ENCODE data around the gene FSIP1. TPM values are rescaled to one million over a fixed set of nuclear protein-coding genes. Genes with fewer than 3 reads are reported as not detected.
A peak's percentile ranks its signal among the peaks of the same experiment; 100 is the strongest.

Gene FSIP1
- polyA plus RNA-seq, 1 experiment, result 0.22 TPM

DNA sequence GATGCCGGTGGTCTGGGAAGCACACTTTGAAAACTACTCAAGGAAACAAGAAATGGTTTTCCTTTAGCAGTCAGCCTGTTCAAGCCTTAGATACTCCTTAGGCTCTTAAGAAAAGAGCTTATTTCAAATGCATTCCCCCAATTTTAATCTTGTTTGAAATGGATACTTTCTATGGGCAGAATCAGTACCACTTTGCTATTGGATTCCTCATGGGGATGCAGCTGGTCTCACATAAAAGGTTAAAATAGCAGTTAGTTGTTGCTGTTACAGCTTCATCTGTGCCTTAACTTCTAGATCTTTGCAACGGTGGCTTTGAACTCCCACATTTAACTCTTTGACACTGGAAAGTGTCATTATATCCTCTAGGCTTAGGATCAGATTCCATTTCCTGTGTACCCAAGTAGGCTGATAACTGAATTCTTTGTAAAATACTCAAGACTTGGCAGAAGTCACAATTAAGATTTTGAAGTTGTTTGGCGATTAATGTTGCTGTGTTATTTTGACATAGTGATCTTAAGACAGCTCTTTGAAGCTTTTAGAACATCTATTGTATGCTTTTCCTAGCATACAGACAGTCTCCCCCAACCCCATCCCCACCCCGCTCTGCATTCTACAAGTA is 199.6 kb downstream of the FSIP1 start:
- H3K4me3 ChIP-seq (ENCODE audit: low read depth, low read length), result peak overlapping the region; percentile 54
- H3K27me3 ChIP-seq (ENCODE audit: control insufficient read depth, insufficient read depth, low read length), result no peaks in the 10 kb centered on the region
- peaks cover 49% of the 10 kb centered on the region for H3K36me3 ChIP-seq (ENCODE audit: control insufficient read depth, insufficient read depth, low read length)
- POLR2A ChIA-PET, result interaction anchor here (0.6 to 4.4 kb wide), 8 partner anchors 72 to 403 kb away, joined by 3 to 88 read pairs (median 3); no protein-coding TSS in a partner anchor
- CTCF ChIA-PET, result no interaction called here
- peak; percentile 9 for DNase-seq (ENCODE audit: low read depth)
- TF ChIP-seq, protein P1, sequence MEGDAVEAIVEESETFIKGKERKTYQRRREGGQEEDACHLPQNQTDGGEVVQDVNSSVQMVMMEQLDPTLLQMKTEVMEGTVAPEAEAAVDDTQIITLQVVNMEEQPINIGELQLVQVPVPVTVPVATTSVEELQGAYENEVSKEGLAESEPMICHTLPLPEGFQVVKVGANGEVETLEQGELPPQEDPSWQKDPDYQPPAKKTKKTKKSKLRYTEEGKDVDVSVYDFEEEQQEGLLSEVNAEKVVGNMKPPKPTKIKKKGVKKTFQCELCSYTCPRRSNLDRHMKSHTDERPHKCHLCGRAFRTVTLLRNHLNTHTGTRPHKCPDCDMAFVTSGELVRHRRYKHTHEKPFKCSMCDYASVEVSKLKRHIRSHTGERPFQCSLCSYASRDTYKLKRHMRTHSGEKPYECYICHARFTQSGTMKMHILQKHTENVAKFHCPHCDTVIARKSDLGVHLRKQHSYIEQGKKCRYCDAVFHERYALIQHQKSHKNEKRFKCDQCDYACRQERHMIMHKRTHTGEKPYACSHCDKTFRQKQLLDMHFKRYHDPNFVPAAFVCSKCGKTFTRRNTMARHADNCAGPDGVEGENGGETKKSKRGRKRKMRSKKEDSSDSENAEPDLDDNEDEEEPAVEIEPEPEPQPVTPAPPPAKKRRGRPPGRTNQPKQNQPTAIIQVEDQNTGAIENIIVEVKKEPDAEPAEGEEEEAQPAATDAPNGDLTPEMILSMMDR (IDR thresholded peaks at IDR 0.05; ENCODE audit: insufficient read depth, low read depth, low read length), result no peak

- H3K4me3 ChIP-seq (ENCODE audit: low read depth, low read length), result peak overlapping the region; percentile 54
- TF ChIP-seq, protein P1 (IDR thresholded peaks at IDR 0.05; ENCODE audit: insufficient read depth, low read depth, low read length), result no peak
- H3K27me3 ChIP-seq (ENCODE audit: control insufficient read depth, insufficient read depth, low read length), result no peaks in the 10 kb centered on the region
- ChIA-PET CTCF (interaction anchor here (1.1 kb wide), 1 partner anchor 410 kb away, joined by 4 read pairs; no protein-coding TSS in a partner anchor), POLR2A (interaction anchor here (0.5 to 4.4 kb wide), 8 partner anchors 86 to 392 kb away, joined by 3 to 88 read pairs (median 3); no protein-coding TSS in a partner anchor)
- H3K36me3 ChIP-seq (ENCODE audit: control insufficient read depth, insufficient read depth, low read length), result peaks cover 44% of the 10 kb centered on the region
- DNase-seq (ENCODE audit: low read depth), result peak; percentile 11
These were observed 200.2 kb downstream of the FSIP1 start for GRCh38 chr15:39582286-39582976.

DNA sequence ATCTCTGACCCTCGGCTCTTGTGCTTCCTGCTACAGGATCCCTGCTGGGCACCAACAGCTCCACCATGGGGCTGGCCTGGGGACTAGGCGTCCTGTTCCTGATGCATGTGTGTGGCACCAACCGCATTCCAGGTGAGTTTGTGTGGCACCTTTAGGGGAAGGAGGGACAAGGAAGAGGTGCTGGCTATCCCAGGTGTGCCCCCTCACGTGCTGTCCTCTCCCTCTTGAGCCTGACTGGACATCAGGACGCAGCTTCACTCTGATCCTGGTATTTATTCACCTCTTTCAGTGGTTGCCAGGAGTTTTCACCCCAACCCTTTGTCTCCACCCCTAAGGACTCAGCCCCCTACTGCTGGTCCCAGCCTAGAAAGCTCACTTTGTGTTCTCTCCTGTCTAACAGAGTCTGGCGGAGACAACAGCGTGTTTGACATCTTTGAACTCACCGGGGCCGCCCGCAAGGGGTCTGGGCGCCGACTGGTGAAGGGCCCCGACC is 200.8 kb downstream of the FSIP1 start:
- POLR2A ChIA-PET, result interaction anchor here (0.5 to 4.4 kb wide), 11 partner anchors 86 to 388 kb away, joined by 3 to 88 read pairs (median 9); no protein-coding TSS in a partner anchor
- Histone ChIP-seq H3K36me3 (ENCODE audit: control insufficient read depth, insufficient read depth, low read length) (peaks cover 41% of the 10 kb centered on the region), H3K4me3 (ENCODE audit: low read depth, low read length) (peak overlapping the region; percentile 54), H3K27me3 (ENCODE audit: control insufficient read depth, insufficient read depth, low read length) (no peaks in the 10 kb centered on the region)
- TF ChIP-seq, protein P1 (IDR thresholded peaks at IDR 0.05; ENCODE audit: insufficient read depth, low read depth, low read length), result peak; percentile 49
- CTCF ChIA-PET, result interaction anchor here (1.1 to 2.7 kb wide), 2 partner anchors 113 to 409 kb away, joined by 4 to 9 read pairs; no protein-coding TSS in a partner anchor
- peak; percentile 12 for DNase-seq (ENCODE audit: low read depth)

GRCh38 chr15:39581242-39581792 is 201.3 kb downstream of the FSIP1 start:
- CTCF ChIA-PET, result interaction anchor here (0.5 to 4.1 kb wide), 16 partner anchors 27 to 409 kb away, joined by 3 to 25 read pairs (median 5); no protein-coding TSS in a partner anchor
- peak; percentile 8 for DNase-seq (ENCODE audit: low read depth)
- Histone ChIP-seq H3K27me3 (ENCODE audit: control insufficient read depth, insufficient read depth, low read length) (no peaks in the 10 kb centered on the region), H3K36me3 (ENCODE audit: control insufficient read depth, insufficient read depth, low read length) (peaks cover 39% of the 10 kb centered on the region), H3K4me3 (ENCODE audit: low read depth, low read length) (peak overlapping the region; percentile 54)
- TF ChIP-seq, protein P1 (IDR thresholded peaks at IDR 0.05; ENCODE audit: insufficient read depth, low read depth, low read length), result no peak
- POLR2A ChIA-PET, result interaction anchor here (0.5 to 4.4 kb wide), 35 partner anchors 10 to 585 kb away, joined by 3 to 88 read pairs (median 6); no protein-coding TSS in a partner anchor

Data from BJ (cell line).